ENCODE measurements around the gene ARHGDIB. TPM values are rescaled to one million over a fixed set of nuclear protein-coding genes. Genes with fewer than 3 reads are reported as not detected.

ARHGDIB gene
- total RNA-seq, 1 experiment from 2014 or later, result 1.6 TPM

DNA sequence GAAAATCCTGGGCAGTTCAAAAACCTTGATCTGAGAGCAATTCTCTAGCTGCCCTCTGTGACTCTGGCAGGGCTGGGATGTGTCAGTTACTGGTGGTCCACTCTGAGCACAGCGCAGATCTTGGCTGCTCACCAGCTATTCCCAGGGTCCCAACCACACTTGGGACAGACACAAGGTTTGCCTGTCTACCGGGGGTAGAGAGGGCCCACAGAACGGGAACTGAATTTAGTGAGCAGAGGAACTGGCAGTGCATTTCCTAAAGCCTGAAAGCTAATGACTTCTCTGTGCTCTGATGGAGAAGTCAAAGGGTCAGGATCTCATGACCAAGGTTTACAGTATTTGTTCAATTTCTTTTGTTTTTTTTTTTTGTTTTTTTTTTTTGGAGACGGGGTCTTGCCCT is 14.1 kb upstream of the ARHGDIB start:
- H3K9me3 Mint-ChIP-seq, result no peaks in the 10 kb centered on the region
- H3K4me3 Mint-ChIP-seq, result no peak overlapping the region
- ChIA-PET CTCF (interaction anchor here (1.2 kb wide), 1 partner anchor 39 kb away, joined by 5 read pairs; no protein-coding TSS in a partner anchor), POLR2A (no interaction called here)
- TF ChIP-seq JAZF1 (CRISPR knock-in tag; IDR thresholded peaks at IDR 0.05) (no peak), ZNF416 (CRISPR knock-in tag; IDR thresholded peaks at IDR 0.05) (no peak), ZNF423 (CRISPR knock-in tag; IDR thresholded peaks at IDR 0.05) (no peak), ZNF219 (CRISPR knock-in tag; IDR thresholded peaks at IDR 0.05; ENCODE audit: borderline replicate concordance) (no peak), NR3C1 (CRISPR knock-in tag; conservative IDR thresholded peaks at IDR 0.05; ENCODE audit: low read depth) (no peak), SOX15 (CRISPR knock-in tag; IDR thresholded peaks at IDR 0.05) (no peak), ZNF232 (CRISPR knock-in tag; IDR thresholded peaks at IDR 0.05) (no peak), ZBTB21 (CRISPR knock-in tag; IDR thresholded peaks at IDR 0.05; ENCODE audit: borderline replicate concordance) (no peak), GRHL2 (CRISPR knock-in tag; IDR thresholded peaks at IDR 0.05; ENCODE audit: insufficient replicate concordance, severe bottlenecking) (no peak)
- TF ChIP-seq, protein P1, sequence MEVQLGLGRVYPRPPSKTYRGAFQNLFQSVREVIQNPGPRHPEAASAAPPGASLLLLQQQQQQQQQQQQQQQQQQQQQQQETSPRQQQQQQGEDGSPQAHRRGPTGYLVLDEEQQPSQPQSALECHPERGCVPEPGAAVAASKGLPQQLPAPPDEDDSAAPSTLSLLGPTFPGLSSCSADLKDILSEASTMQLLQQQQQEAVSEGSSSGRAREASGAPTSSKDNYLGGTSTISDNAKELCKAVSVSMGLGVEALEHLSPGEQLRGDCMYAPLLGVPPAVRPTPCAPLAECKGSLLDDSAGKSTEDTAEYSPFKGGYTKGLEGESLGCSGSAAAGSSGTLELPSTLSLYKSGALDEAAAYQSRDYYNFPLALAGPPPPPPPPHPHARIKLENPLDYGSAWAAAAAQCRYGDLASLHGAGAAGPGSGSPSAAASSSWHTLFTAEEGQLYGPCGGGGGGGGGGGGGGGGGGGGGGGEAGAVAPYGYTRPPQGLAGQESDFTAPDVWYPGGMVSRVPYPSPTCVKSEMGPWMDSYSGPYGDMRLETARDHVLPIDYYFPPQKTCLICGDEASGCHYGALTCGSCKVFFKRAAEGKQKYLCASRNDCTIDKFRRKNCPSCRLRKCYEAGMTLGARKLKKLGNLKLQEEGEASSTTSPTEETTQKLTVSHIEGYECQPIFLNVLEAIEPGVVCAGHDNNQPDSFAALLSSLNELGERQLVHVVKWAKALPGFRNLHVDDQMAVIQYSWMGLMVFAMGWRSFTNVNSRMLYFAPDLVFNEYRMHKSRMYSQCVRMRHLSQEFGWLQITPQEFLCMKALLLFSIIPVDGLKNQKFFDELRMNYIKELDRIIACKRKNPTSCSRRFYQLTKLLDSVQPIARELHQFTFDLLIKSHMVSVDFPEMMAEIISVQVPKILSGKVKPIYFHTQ (CRISPR knock-in tag; IDR thresholded peaks at IDR 0.05), result no peak
- TF ChIP-seq, protein P2, sequence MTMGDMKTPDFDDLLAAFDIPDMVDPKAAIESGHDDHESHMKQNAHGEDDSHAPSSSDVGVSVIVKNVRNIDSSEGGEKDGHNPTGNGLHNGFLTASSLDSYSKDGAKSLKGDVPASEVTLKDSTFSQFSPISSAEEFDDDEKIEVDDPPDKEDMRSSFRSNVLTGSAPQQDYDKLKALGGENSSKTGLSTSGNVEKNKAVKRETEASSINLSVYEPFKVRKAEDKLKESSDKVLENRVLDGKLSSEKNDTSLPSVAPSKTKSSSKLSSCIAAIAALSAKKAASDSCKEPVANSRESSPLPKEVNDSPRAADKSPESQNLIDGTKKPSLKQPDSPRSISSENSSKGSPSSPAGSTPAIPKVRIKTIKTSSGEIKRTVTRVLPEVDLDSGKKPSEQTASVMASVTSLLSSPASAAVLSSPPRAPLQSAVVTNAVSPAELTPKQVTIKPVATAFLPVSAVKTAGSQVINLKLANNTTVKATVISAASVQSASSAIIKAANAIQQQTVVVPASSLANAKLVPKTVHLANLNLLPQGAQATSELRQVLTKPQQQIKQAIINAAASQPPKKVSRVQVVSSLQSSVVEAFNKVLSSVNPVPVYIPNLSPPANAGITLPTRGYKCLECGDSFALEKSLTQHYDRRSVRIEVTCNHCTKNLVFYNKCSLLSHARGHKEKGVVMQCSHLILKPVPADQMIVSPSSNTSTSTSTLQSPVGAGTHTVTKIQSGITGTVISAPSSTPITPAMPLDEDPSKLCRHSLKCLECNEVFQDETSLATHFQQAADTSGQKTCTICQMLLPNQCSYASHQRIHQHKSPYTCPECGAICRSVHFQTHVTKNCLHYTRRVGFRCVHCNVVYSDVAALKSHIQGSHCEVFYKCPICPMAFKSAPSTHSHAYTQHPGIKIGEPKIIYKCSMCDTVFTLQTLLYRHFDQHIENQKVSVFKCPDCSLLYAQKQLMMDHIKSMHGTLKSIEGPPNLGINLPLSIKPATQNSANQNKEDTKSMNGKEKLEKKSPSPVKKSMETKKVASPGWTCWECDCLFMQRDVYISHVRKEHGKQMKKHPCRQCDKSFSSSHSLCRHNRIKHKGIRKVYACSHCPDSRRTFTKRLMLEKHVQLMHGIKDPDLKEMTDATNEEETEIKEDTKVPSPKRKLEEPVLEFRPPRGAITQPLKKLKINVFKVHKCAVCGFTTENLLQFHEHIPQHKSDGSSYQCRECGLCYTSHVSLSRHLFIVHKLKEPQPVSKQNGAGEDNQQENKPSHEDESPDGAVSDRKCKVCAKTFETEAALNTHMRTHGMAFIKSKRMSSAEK (CRISPR knock-in tag; IDR thresholded peaks at IDR 0.05; ENCODE audit: borderline replicate concordance), result no peak
- TF ChIP-seq, protein P3, sequence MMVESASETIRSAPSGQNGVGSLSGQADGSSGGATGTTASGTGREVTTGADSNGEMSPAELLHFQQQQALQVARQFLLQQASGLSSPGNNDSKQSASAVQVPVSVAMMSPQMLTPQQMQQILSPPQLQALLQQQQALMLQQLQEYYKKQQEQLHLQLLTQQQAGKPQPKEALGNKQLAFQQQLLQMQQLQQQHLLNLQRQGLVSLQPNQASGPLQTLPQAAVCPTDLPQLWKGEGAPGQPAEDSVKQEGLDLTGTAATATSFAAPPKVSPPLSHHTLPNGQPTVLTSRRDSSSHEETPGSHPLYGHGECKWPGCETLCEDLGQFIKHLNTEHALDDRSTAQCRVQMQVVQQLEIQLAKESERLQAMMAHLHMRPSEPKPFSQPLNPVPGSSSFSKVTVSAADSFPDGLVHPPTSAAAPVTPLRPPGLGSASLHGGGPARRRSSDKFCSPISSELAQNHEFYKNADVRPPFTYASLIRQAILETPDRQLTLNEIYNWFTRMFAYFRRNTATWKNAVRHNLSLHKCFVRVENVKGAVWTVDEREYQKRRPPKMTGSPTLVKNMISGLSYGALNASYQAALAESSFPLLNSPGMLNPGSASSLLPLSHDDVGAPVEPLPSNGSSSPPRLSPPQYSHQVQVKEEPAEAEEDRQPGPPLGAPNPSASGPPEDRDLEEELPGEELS (CRISPR knock-in tag; IDR thresholded peaks at IDR 0.05), result no peak
- no peak overlapping the region for H3K27ac Mint-ChIP-seq
- ATAC-seq (no peak), DNase-seq (ENCODE audit: low spot score) (no peak)
- no peaks in the 10 kb centered on the region for H3K4me1 Mint-ChIP-seq
- H3K36me3 Mint-ChIP-seq, result no peaks in the 10 kb centered on the region
- no peaks in the 10 kb centered on the region for H3K27me3 Mint-ChIP-seq (ENCODE audit: low read depth)

DNA sequence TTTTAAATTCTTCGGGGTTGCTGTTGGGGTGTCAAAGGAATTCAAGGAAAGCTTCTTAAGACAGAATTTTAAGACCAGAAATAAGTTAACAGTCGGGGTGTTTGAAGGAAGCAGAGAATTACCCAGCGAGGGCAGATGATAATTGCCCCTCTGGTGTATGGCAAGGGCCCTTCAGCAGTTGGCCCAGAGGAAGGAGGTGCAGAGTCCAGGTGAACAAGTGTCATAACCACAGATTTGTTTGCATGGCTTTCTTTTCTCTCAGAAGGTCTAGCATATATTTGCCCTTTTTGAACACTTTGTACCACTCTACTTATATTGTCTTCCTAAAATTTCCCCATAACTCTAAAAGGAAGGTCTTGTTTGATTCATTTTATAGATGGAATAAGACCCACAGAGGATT is 13.2 kb upstream of the ARHGDIB start:
- H3K27ac Mint-ChIP-seq, result no peak overlapping the region
- ATAC-seq (no peak), DNase-seq (ENCODE audit: low spot score) (no peak)
- ChIA-PET POLR2A (no interaction called here), CTCF (no interaction called here)
- H3K36me3 Mint-ChIP-seq, result no peaks in the 10 kb centered on the region
- H3K4me3 Mint-ChIP-seq, result no peak overlapping the region
- no peaks in the 10 kb centered on the region for H3K27me3 Mint-ChIP-seq (ENCODE audit: low read depth)
- H3K9me3 Mint-ChIP-seq, result no peaks in the 10 kb centered on the region
- H3K4me1 Mint-ChIP-seq, result no peaks in the 10 kb centered on the region
- TF ChIP-seq, protein P4, sequence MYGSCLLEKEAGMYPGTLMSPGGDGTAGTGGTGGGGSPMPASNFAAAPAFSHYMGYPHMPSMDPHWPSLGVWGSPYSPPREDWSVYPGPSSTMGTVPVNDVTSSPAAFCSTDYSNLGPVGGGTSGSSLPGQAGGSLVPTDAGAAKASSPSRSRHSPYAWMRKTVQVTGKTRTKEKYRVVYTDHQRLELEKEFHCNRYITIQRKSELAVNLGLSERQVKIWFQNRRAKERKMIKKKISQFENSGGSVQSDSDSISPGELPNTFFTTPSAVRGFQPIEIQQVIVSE (CRISPR knock-in tag; IDR thresholded peaks at IDR 0.05; ENCODE audit: borderline replicate concordance), result no peak
- TF ChIP-seq ZNF396 (CRISPR knock-in tag; IDR thresholded peaks at IDR 0.05; ENCODE audit: borderline replicate concordance) (no peak), ETV6 (CRISPR knock-in tag; IDR thresholded peaks at IDR 0.05) (no peak), NR1H2 (CRISPR knock-in tag; IDR thresholded peaks at IDR 0.05) (no peak), NR2C2 (CRISPR knock-in tag; IDR thresholded peaks at IDR 0.05) (no peak), PRRX2 (CRISPR knock-in tag; IDR thresholded peaks at IDR 0.05) (no peak), NR3C1 (CRISPR knock-in tag; conservative IDR thresholded peaks at IDR 0.05; ENCODE audit: low read depth) (no peak), TCF7 (CRISPR knock-in tag; IDR thresholded peaks at IDR 0.05; ENCODE audit: low read depth) (no peak), TEAD1 (CRISPR knock-in tag; IDR thresholded peaks at IDR 0.05) (no peak)
- TF ChIP-seq, protein P5, sequence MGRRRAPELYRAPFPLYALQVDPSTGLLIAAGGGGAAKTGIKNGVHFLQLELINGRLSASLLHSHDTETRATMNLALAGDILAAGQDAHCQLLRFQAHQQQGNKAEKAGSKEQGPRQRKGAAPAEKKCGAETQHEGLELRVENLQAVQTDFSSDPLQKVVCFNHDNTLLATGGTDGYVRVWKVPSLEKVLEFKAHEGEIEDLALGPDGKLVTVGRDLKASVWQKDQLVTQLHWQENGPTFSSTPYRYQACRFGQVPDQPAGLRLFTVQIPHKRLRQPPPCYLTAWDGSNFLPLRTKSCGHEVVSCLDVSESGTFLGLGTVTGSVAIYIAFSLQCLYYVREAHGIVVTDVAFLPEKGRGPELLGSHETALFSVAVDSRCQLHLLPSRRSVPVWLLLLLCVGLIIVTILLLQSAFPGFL (CRISPR knock-in tag; IDR thresholded peaks at IDR 0.05; ENCODE audit: borderline replicate concordance), result no peak
- TF ChIP-seq, protein P6, sequence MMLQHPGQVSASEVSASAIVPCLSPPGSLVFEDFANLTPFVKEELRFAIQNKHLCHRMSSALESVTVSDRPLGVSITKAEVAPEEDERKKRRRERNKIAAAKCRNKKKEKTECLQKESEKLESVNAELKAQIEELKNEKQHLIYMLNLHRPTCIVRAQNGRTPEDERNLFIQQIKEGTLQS (CRISPR knock-in tag; conservative IDR thresholded peaks at IDR 0.05), result no peak

Measured in WTC11 (cell line).